H54 (cell line): ENCODE results near the gene TRPV2.

ENCODE experiments used
- DNase-seq: peaks from one replicate; pipeline ENCODE4 v3.0.0; 2011; ENCODE audit warnings: low spot score, mixed read lengths; ENCODE audit not compliant: insufficient read length
- FAIRE-seq: peaks from 3 replicates; lab custom pipeline; 2011; peaks lifted over from hg19 to GRCh38; lab: Jason Lieb, UNC
- POLR2A ChIP-seq: IDR thresholded peaks from 2 replicates; pipeline ENCODE4 v1.6.1; 2011; ENCODE audit warnings: low read depth, mild to moderate bottlenecking, low read length

TRPV2 gene

GRCh38 chr17:16475179-16475704 lies 59.9 kb downstream of the TRPV2 start:
- no peak for DNase-seq
- no peak for TF ChIP-seq POLR2A
- no peak for FAIRE-seq

DNA sequence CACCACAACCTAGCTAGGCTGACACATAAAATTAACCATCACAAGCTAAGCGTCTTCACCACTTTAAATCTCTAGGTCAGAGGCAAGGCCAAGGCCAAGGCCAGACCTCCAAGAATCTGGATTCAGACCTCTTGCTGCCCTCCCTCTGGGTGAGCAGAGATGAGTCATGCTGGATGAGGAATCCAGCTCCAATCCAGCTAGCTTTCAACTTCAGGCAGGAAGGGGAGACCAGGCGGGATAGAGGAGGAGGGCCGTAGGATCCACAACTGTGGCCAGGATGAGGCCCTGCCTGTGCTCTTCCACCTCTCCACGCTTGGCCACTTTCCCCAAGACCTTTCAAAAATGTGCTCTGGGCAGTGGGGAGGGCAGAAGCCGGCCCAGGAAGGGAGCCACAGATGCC lies 61.9 kb downstream of the TRPV2 start:
- 0 out of 2 replicates have a peak, but pooled peaks have one; percentile 17 for TF ChIP-seq POLR2A
- FAIRE-seq (peak; percentile 98), DNase-seq (peak; percentile 95)

GRCh38 chr17:16477666-16478065 lies 62.3 kb downstream of the TRPV2 start:
- FAIRE-seq (no peak), DNase-seq (no peak)
- TF ChIP-seq POLR2A = no peak

- TF ChIP-seq POLR2A = no peak
- no peak for FAIRE-seq
- no peak for DNase-seq
These were observed 63.3 kb downstream of the TRPV2 start for GRCh38 chr17:16478649-16479048.

DNA sequence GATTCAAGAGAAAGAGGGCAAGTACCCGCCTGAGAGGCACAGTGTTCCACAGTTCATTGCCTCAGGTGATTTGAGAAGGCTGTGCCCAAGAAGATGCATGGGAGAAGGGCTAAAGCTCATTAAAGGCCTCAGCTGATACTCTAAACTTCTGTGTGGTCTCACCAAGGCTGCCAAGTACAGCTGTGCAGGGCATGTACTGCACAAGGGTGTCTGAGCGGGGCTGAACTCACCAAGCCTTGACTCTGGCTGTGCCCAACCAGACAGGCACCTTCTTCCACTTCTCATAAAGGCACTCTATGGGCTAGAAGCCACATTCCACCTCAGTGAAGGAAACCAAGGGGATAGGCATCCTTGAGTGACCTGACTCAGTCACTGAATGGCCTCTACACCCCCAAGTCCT lies 63.9 kb downstream of the TRPV2 start:
- no peak for TF ChIP-seq POLR2A
- DNase-seq = no peak
- FAIRE-seq = no peak

GRCh38 chr17:16480995-16481394 lies 65.6 kb downstream of the TRPV2 start:
- FAIRE-seq (no peak), DNase-seq (no peak)
- TF ChIP-seq POLR2A = no peak

DNA sequence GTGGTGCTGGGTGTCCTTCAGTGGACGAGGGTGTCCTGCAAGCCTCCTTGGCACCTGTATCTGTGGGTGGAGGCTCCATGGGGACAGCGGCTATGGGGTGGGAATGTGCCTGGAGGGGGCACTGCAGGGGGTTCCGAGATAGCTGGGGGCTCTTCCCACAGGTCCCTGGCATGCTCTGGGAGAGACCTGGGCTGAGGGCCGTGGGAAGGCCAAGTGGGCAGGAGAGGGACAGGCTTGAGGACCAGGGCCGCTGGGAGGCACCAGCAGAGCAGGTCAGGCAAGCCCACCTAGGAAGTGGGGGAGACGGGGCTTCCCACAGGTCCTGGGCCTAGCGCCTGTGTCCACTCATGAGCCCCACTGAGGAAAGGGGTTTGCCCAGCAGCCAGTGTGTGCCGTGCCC lies 66.9 kb downstream of the TRPV2 start:
- no peak for DNase-seq
- no peak for FAIRE-seq
- TF ChIP-seq POLR2A = no peak

DNA sequence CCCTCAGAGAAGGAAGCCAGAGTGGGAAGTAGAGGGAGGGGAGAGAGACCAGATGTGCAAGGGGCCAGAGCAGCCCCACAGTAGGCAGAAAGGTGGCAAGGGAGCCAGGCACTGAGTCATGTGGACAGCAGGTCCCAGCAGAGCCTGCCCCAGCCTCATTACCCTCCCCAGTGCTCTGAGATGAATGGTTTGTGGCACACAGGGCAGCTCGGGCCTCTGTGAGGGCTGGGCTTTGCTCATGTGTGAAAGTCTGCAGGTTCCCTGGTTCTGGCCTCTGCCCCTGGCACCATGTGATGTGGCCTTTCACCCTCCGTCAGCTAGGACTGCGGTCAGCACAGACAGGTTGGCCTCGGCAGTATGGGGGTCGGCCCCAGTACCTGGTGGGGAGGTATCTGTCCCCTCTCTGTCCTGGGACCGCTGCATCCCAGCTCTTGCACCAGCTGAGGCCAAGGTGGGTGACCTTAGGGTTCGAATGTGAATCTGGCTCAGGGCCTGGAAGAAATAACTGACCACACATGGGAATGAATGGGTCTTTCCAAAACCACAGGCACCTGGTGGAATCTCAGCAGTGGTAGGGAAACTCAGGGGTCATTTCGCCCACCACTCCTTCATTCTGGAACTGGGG lies 67.8 kb downstream of the TRPV2 start:
- FAIRE-seq (no peak), DNase-seq (no peak)
- no peak for TF ChIP-seq POLR2A

DNA sequence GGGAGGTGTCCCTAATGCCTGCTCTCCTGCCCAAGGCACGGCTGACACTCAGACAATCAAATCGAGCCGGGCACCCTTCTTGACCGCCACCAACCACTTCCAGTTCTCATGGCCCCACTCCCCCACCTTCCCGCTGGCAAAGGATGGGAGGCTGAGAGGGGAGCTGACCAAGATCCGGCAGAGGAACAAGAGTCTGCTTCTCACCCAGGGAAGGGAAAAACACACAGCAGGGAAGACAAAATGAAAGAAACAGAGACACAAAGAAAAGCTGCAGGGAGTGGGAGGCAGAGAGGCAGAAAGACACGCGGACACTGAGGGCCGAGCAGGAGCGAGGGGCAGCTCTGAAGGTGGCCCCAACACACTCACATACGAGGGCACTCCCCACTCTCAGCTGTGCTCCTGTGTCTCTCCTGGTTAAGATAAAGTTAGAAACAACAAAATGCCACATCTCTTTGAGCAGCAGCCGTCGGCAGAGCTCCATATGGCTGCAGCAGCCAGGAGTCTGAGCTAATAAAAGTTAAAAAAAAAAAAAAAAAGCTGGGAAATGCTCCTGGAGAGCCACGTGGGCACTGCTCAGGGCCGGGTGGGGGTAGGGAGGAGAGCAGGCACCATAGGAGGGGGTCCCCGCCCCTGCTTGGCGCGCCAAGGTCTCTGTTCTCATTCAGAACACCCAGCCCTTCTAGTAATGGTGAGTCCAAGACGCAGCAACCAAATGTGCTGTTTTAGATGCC lies 69.2 kb downstream of the TRPV2 start:
- no peak for TF ChIP-seq POLR2A
- DNase-seq (no peak), FAIRE-seq (no peak)
